ENCODE results near the gene F2RL3.

Gene F2RL3

GRCh38 chr19:16921766-16922591, 33.2 kb downstream of the F2RL3 start:
- no peak for TF ChIP-seq CTCF (conservative IDR thresholded peaks at IDR 0.05; ENCODE audit: low read length)
- no peak for DNase-seq (ENCODE audit: low read depth)
- no peak overlapping the region for H3K4me3 ChIP-seq (ENCODE audit: low read length)

GRCh38 chr19:16922592-16922934, 33.8 kb downstream of the F2RL3 start:
- DNase-seq (ENCODE audit: low read depth): no peak

GRCh38 chr19:16922949-16923348, 34.1 kb downstream of the F2RL3 start:
- H3K4me3 ChIP-seq (ENCODE audit: low read length): no peak overlapping the region
- TF ChIP-seq CTCF (conservative IDR thresholded peaks at IDR 0.05; ENCODE audit: low read length): no peak
- DNase-seq (ENCODE audit: low read depth): no peak

More at GRCh38 chr19:16922592-16922934, 33.8 kb downstream of the F2RL3 start:
- H3K4me3 ChIP-seq (ENCODE audit: low read length): no peak overlapping the region
- no peak for TF ChIP-seq CTCF (conservative IDR thresholded peaks at IDR 0.05; ENCODE audit: low read length)

GRCh38 chr19:16927883-16928282, 39.1 kb downstream of the F2RL3 start:
- TF ChIP-seq CTCF (conservative IDR thresholded peaks at IDR 0.05; ENCODE audit: low read length): no peak
- no peak overlapping the region for H3K4me3 ChIP-seq (ENCODE audit: low read length)
- no peak for DNase-seq (ENCODE audit: low read depth)

GRCh38 chr19:16928351-16928750, 39.6 kb downstream of the F2RL3 start:
- TF ChIP-seq CTCF (conservative IDR thresholded peaks at IDR 0.05; ENCODE audit: low read length): no peak
- no peak overlapping the region for H3K4me3 ChIP-seq (ENCODE audit: low read length)
- no peak for DNase-seq (ENCODE audit: low read depth)

- no peak for DNase-seq (ENCODE audit: low read depth)
- no peak overlapping the region for H3K4me3 ChIP-seq (ENCODE audit: low read length)
- TF ChIP-seq CTCF (conservative IDR thresholded peaks at IDR 0.05; ENCODE audit: low read length): no peak
These were observed 40.1 kb downstream of the F2RL3 start for GRCh38 chr19:16928916-16929315.

- TF ChIP-seq CTCF (conservative IDR thresholded peaks at IDR 0.05; ENCODE audit: low read length): no peak
- no peak for DNase-seq (ENCODE audit: low read depth)
- H3K4me3 ChIP-seq (ENCODE audit: low read length): no peak overlapping the region
These were observed 42.0 kb downstream of the F2RL3 start for GRCh38 chr19:16930753-16931152.
